CD4-positive, alpha-beta T cell treated with Interleukin-17A for 1 hour (primary cell): ENCODE measurements around the gene SLFN5.
A peak's percentile ranks its signal among the peaks of the same experiment; 100 is the strongest.
"Not testable (repeated sequence)": the region's sequence is repeated elsewhere in the genome, so short reads cannot be mapped to it uniquely, and the experiment has no call there.

Source experiments
- DNase-seq: peaks from one replicate; pipeline ENCODE4 v3.0.0-alpha.2; 2020

SLFN5 gene

DNA sequence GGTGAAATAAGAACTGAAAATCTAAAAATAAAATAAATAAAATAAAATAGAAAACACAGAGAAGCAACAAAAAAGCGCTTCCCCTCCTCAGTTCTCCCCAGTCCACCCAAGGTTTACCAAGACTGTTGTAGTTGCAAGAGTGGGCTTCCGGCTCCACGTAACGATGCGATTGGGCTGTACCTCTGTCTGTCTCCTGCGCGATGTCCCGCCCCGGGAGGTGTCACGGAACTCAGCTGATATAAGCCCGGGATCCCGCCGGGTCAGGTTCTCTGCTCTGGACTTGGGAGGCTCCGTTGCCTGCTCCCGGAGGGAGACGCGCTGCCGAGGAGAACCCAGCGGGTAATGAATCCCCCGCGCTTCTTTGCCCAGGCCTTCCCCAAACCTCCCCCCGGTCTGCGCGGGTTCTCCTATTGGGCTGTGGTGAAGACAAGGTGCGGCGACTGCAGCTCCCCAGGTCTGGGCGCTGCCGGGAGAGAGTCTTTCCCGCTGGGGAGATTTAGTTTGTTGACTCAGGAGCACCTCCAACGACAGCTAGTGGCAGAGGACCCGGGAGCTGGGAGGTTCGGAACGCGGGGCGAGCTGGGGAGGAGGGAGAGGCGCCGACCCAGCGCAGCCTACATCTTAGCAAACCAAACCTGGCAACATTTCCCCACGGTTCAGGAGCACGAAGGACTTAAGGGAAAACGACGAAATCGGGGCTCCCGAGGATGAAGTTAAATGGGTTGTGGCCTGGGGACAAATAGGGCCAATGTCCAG, at the start of gene SLFN5:
Gene SLFN5, plus strand, starts transcription at position 268 of the 756 bp plus-strand sequence. CDS start 15,619 bp downstream, outside the sequence.
- peak; percentile 96 for DNase-seq

DNA sequence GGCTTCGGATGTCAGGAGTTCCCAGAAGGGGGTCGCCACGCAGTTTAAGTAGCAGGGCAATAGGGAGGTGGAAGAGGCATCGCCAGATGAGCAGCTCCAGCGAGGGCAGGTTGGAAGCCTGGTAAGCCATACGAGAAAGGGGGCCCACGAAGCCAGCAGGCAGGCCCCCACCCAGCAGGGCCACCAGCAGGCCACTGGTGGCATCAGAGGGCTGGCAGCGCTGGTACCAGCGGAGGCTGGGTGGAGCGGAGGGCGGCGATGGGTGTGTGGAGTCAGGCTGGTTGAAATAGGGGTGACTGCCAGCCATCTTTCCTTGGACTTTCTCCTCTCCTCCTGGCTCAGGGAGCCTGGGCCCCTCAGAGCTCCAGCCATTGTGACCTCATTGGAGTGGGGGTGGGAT, 48.9 kb upstream of the SLFN5 start, which contains the start of gene SLC35G3:
Gene SLC35G3, minus strand, starts transcription at position 393 of the 400 bp plus-strand sequence. Its CDS starts 86 bp downstream, at position 307.
- not testable (repeated sequence) for DNase-seq

DNA sequence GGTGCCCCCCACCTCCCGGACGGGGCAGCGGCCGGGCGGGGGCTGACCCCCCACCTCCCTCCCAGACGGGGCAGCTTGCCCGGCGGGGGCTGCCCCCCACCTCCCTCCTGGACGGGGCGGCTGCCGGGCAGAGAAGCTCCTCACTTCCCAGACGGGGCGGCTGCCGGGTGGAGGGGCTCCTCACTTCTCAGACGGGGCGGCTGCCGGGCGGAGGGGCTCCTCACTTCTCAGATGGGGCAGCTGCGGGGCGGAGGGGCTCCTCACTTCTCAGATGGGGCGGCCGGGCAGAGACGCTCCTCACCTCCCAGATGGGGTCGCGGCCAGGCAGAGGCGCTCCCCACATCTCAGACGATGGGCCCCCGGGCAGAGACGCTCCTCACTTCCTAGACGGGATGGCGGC, 47.8 kb upstream of the SLFN5 start:
- not testable (repeated sequence) for DNase-seq

DNA sequence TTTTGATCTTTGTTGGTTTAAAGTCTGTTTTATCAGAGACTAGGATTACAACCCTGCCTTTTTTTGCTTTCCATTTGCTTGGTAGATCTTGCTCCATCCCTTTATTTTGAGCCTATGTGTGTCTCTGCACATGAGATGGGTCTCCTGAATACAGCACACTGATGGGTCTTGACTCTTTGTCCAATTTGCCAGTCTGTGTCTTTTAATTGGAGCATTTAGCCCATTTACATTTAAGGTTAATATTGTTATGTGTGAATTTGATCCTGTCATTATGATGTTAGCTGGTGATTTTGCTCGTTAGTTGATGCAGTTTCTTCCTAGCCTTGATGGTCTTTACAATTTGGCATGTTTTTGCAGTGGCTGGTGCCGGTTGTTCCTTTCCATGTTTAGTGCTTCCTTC, 40.3 kb upstream of the SLFN5 start:
- not testable (repeated sequence) for DNase-seq

DNA sequence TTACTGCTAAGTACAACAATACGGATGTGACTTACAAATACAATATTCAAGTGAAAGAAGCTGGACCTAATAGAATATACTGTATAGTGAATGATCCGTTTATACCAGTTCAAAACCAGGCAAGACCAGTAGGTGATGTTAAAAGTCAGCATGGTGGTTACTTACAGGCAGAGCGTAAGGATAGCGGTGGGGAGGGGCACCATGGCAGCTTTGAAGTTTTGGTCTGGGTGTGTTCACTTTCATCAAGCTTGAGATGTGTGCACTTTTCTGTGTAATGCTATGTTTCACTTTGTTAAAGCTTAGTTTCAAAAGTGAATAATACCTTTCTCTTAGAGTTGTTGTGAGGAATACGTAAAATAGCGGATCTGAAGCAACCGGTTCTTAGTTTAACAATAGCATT, 32.1 kb upstream of the SLFN5 start:
- peak; percentile 48 for DNase-seq

DNA sequence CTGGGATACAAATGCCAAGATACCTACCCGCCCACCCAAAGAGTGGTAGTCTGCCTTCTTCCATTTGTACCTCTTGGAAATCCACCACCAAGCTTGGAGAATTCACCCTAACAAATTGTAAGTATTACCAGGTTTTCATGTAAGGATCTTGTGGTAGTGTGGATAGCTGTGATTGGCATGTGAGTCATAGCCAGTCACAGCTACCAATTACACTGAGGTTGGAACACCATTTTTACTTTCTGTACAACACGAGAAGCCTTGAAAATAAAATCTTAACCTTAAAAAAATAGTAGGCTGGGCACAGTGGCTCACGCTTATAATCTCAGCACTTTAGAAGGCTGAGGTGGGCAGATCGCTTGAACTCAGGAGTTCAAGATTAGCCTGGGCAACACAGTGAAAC, 30.2 kb upstream of the SLFN5 start:
- DNase-seq, result no peak

DNA sequence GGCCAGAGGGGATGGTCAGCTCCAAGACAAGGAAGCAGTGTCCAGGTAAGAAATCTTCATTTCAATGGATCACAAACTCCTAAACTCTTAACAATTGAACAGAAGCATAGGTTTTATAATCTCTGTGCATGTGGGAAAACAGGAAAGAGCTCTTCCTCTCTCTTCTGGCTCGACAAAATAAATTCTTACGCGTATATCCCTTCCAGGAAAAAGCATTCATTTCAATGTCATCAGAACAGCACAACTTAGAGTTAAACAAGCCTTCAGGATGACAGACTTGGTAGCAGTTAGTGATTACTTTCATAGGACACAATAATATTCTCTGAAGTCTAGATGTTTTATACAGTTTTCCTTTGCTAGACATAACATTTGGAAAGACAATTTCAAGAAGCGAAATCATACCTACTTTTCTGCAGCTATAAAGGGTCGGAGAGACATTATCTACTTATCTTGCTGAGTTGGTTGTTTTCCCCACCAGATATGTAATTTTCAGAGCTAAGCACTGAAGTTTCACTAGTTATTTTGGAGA, 29.4 kb upstream of the SLFN5 start:
- DNase-seq, result no peak

DNA sequence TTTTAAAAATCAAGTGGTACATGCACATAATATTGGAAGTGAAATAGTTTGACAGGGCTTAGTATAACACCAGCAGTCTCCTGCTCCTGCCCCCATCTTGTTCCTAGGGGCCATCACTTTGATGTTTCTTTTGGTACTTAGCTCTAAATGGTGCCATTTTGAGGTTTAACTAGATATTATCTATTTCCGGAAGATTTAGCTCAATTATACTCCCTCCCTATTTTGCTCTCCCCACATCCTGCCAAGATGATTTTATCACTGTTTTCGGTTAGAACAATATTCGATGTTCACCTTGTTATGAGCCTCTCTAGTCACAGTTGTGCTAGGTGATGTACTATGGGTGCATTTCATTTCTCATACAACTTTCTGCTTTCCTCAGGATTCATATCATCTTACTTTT, 28.7 kb upstream of the SLFN5 start:
- DNase-seq, result peak; percentile 90

DNA sequence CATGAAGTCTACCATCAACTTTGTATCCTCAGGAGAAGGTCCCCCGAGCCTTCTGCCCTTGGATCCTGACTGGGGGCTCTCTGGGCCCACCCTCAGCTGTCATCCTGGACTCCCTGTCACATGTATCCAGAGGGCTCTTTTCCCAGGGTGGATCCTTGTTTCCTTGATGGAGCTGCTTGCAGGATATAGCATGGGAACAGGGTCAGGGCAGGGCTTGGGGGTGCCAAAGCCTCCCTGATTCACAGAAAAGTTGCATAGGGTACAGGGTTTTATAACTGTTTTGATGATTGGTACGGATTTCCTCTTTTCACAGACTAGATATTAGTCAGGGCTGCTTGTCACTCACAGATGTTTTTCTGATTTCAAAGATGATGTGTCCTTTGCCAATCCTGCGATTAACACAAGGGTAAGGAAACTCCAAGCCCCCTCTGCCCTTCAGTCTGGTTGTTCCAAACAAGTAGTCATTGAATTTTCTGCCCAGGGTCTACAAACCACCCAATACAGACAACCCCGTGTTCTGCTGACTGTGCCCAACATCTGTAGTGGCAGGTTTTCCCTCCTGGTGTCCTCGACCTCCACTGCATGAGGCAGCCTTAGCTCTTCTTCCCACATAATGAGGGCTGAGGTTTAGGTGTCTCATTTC, 28.1 kb upstream of the SLFN5 start:
- peak; percentile 51 for DNase-seq

DNA sequence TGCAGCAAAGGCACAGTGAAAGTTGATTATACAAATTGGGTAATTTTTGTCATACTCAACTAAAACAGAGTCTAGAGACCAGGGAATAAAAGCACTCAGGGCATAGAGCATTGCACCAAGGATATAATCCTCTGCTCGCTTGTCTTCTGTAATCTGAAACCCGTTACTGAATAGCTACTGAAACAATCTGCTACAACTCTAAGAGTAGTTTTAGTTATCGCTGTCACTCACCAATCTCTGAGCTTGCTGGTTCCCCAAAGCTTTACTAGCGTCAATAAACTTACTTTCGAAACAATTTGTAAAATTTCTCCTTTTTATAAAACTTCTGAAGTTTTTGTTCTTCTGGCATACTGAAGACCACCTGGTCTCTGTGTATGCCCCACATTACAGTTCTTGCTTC, 25.8 kb upstream of the SLFN5 start:
- DNase-seq, result no peak

DNA sequence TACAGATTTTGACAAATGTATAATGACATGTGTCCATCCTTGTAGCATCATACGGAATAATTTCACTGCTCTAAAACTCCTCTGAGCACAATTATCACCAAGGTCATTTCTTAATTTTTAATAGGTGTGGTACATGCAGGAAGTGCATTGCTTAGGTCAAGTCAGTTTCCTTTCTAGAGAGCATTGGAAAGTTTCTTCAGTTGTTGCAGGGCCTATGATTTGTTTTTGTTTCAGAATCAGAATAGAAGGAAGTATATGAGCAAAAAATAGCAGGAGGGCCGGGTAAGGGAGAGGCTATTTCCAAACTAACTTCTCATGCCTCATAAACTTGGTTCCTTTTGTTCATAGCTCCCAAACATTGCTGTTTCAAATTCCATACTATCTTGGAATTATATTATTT, 24.0 kb upstream of the SLFN5 start:
- DNase-seq, result peak; percentile 39

DNA sequence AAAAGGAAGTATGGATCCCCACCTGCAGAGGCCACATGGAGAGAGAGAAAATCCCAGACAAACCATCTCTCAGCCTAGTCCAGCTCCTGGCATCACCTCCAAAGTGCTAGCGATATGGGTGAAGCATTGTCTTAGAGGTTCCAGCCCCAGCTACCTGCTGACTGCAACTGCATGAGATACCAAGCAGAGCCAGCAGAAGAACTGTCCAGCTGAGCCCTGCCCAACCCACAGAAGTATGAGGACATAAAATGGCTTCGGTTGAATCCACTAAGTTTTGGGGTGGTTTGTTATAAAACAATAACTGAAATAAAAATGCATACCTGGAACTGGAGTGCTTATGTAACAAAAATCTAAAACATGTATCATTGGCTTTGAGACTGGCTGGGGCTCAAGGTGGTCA, 20.4 kb upstream of the SLFN5 start:
- no peak for DNase-seq

DNA sequence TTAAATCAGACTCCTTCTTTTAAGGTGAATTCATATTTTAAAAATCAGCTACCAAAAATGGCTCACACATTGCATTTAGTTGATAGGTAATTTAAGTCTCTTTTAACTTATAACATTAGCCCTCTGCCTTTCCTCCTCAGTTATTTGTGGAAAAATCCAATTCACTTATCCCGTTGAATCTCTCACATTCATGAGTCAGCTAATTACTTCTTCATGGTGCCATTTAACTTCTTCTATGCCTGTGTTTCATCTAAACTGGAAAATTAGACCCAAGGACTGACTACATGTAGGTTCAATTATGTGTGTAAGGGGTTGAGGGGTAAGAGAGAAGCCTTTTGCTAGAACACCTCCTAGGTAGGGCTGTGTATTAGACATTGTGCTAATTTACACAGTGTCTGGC, 18.4 kb upstream of the SLFN5 start:
- no peak for DNase-seq

DNA sequence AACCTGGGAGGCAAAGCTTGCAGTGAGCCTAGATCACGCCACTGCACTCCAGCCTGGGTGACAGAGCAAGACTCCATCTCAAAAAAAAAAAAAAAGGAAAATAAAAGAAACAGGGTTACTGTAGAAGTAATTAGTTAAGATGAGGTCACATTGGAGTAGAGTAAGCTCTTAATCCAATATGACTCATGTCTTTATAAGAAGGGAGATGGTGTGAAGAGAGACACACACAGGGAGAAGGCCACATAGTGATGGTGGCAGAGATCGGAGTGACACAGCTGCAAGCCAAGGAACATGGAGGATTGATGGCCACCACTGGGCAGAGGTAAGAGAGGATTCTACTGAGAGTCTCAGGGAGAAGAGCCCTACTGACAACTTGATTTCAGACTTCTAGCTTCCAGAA, 15.3 kb upstream of the SLFN5 start:
- DNase-seq, result no peak

DNA sequence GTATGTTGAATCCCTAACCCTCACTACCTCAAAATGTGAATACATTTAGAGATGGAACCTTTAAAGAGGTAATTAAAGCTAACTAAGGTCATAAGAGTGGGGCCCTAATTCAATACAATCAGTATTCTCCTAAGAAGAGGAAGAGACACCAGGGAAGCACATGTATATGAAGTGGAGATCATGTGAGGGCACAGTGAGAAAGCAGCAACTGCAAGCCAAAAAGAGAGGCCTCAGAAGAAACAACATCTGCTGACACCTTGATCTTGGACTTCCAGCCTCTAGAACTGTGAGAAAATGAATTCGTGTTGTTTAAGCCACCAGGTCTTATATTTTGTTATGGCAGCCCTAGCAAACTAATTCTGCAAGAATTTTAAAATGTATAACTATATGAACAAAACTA, 13.2 kb upstream of the SLFN5 start:
- DNase-seq, result no peak

DNA sequence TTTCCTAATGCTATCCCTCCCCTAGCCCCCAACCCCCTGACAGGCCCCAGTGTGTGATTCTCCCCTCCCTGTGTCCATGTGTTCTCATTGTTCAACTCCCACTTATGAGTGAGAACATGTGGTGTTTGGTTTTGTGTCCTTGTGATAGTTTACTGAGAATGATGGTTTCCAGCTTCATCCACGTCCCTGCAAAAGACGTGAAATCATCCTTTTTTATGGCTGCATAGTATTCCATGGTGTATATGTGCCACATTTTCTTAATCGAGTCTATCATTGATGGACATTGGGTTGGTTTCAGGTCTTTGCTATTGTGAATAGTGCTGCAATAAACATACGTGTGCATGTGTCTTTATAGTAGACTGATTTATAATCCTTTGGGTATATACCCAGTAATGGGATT, 8.6 kb upstream of the SLFN5 start:
- not testable (repeated sequence) for DNase-seq

DNA sequence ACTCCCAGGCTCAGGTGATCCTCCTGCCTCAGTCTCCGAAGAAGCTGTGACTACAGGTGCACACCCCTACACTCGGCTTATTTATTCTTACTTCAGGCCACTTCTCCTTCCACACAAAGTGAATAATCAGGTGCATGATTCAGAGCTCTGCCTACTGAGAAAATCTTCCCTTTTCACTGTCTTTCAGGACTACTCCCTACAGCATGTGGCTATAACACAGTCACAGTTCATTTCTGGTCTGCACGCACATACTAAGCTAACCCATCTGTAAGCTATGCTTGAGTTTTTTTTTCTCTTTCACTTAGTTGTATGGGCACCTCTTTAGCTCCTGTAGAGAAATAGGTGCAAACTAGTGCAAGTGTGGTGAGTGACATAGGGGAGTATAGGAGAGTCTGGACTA, 7.6 kb upstream of the SLFN5 start:
- no peak for DNase-seq

DNA sequence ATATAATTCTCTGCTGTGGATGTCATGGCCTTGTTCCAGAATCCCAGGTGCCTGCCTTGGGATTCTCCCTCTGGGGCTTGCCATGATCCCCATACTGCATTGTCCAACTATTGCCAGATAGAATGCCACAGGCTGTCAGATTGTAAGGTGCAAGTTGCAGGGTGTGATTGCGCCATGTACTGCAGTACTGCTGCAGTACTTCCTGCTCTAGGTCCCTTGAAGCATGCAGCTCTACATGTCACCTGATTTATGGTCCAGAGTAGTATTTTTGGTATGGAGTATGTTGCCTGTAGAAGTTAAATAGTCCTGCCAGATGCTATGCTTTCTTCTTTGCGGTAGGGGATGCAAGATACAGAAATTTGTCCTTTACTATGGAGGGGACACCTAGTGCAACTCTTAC, 7.0 kb upstream of the SLFN5 start:
- DNase-seq, result no peak

DNA sequence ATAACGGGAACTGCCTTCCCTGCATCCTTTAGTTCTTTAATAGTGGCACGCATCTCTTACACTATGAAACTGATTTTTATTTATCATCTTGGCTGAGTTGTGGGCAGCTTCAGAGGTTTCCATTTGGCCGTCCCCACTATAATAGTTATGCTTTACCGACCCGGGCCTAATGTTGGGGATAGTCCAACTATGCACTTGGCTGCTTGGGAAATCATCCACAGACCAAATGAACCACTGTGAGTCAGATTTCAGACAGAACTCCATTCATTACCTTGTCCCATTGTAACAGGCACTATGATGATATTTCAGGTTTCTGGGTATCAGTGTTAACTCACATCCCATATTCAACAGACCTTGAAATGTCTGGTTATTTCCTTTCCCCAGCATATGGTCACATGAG, 6.1 kb upstream of the SLFN5 start:
- DNase-seq, result no peak

DNA sequence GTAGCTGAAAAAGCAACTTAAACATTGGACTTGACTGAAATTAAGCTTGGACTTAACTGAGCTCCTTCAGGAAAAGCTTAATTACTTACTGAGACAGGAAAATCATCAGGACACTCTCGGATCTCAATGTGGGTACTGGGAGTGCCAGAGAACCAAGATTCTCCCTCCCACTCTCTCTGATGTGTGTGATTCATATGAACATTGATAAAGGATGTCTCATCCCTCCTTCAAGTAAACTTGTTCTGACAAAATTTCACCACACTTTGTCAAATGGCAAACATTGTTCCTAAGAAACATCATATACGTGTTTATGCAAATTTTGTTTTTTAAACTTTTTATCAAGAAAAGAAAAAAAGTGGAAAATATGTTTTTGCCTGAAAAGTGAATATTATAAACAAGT, 4.1 kb upstream of the SLFN5 start:
- DNase-seq, result no peak

DNA sequence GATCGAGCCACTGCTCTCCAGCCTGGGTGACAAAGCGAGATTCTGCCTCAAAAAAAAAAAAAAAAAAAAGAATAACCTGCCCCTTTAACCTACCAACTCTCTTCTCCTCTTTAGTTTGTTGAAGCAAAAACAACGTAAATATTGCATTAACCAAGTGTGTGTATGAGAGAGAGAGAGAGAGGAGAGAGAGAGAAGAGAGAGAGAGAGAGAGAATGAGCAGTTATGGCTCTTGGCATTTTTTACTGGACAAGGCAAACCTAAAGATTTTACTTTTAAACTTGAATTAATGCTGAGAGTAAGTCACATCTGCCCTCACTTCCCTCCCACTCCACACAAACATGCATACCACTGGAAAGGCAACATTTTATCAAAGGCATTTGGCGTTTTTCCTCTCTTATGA, 3.0 kb upstream of the SLFN5 start:
- DNase-seq, result no peak

DNA sequence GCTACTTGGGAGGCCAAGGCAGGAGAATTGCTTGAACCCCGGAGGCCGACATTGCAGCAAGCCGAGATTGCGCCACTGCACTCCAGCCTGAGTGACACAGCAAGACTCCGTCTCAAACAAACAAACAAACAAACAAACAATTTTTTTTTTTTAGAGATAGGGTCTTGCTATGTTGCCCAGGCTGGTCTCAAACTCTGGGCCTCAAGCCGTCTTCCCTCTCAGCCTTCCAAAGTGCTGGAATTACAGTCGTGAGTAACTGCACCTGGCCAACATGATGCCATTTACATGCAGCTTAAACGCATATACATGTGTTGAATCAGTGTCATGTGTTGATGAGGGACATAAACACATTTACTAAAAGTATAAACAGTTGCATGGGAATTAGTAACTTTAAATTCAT, 2.0 kb upstream of the SLFN5 start:
- no peak for DNase-seq

DNA sequence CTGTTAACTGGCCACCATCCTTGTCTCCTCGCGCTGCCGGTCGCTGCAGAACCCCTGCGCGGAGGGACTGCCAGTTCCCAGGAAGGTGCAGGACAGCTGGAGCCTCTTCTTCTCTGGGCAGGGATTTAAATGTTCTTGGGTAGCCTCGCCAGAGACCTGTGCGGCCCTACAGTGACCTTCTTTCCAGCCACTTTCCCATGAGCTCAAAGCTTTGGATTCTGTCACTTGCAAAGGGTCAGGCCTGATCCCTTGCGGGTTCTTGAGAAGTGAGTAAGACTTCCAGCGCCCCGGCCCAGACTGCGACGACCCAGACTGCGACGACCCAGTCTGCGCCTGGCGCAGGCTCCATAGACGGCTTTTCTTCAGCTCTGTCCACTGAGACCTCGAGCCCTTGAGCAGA, 1.4 kb upstream of the SLFN5 start:
- no peak for DNase-seq

DNA sequence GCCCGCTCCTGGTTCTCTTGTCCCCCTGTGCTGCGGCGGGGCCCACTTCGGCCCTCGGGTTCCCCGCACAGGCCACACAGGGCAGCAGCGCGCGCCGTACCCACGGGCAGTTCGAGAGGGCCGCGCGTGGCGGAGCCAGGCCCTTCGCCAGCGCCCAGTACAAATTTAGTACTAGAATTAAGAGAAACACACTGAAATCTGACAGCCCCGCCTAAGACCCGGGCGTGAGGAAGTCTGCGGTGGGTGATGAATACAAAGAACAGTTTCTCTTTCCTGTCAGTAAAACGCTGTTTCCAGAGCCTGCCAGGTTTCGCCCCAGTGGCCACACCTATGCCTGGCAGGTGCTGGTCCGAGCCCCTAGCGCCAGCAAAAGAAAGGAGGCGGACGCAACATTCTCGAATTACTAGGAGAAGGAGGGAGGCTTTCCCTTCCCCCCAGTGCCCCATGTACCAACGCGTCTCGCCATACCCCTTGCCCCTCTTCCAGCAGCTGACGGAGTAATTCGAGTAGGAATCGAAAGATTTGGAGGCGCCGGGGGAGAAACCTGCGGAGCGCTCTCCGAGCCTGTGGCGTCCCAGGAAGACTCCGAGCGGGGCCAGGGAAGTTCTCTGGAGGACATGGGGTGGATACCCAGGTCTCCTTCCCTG, 591 bp upstream of the SLFN5 start:
- peak; percentile 92 for DNase-seq
